HG03108 (cell line): ENCODE data around the gene NBEAL1.
"Not testable (repeated sequence)": the region's sequence is repeated elsewhere in the genome, so short reads cannot be mapped to it uniquely, and the experiment has no call there.

Experiments
- ATAC-seq: cut with Tn5 transposase; IDR thresholded peaks from one replicate; pipeline ENCODE4 v1.9.1; 2021; ENCODE audit warnings: moderate library complexity; ENCODE audit not compliant: unreplicated experiment

NBEAL1 gene

GRCh38 chr2:203038586-203038985 is 23.9 kb downstream of the NBEAL1 start:
- ATAC-seq, result no peak

- not testable (repeated sequence) for ATAC-seq
Measured at GRCh38 chr2:203039211-203039610, 24.5 kb downstream of the NBEAL1 start.

- no peak for ATAC-seq
Measured at GRCh38 chr2:203040966-203041521, 26.4 kb downstream of the NBEAL1 start.

DNA sequence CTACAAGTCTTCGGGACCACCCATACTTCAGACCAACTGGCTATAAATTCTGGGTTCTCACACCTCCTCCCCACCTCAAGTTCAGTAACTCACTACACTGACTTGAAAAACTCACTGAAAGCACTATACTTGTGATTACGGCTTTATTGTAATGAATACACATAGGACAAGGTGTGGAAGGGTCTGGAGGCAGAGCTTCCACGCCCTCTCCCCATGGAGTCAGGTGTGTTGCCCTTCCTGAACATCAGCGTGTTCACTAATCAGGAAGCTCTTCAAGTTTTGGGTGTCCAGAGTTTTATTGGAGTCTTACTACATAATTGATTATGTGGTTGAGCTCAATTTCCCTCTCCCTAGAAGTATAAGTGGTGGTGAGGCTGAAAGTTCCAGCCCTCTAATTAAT is 27.5 kb downstream of the NBEAL1 start:
- ATAC-seq, result no peak

- no peak for ATAC-seq
Measured at GRCh38 chr2:203043226-203043625, 28.6 kb downstream of the NBEAL1 start.

DNA sequence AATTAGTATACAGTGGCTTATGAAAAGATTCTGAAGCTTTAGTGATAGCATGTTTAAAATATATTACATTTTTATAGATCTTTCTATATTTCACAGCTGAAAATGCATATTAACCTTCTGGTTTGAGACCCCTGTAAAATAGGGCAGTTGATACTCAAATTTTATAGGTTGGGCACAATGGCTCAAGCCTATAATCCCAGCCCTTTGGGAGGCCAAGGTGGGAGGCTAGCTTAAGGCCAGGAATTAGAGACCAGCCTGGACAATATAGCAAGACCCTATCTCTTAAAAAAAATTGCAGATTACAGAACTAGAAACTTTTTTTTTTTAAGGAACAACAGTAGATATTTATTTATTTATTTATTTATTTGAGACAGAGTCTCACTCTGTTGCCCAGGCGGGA is 31.2 kb downstream of the NBEAL1 start:
- ATAC-seq, result no peak

GRCh38 chr2:203052539-203052938 is 37.9 kb downstream of the NBEAL1 start:
- no peak for ATAC-seq

GRCh38 chr2:203059567-203060240 is 45.0 kb downstream of the NBEAL1 start:
- no peak for ATAC-seq

DNA sequence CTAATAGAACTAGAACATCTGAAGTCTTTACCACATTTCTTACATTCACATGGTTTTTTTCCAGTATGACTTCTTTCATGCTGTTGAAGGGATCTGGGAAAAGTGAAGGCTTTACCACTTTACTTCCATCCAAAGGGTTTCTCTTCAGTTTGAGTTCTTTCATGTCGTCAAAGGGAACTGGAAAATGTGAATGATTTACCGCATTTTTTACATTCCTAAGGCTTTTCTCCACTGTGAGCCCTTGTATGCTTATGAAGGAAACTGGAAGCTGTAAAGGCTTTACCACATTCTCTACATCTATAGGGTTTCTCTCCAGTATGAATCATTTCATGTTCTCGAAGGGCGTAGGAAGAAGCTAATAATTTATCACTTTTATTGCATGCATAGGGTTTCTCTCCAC is 46.7 kb downstream of the NBEAL1 start:
- ATAC-seq, result no peak

- no peak for ATAC-seq
Measured at GRCh38 chr2:203062126-203062525, 47.5 kb downstream of the NBEAL1 start.

- ATAC-seq, result not testable (repeated sequence)
Measured at GRCh38 chr2:203066519-203067091, 51.9 kb downstream of the NBEAL1 start.

DNA sequence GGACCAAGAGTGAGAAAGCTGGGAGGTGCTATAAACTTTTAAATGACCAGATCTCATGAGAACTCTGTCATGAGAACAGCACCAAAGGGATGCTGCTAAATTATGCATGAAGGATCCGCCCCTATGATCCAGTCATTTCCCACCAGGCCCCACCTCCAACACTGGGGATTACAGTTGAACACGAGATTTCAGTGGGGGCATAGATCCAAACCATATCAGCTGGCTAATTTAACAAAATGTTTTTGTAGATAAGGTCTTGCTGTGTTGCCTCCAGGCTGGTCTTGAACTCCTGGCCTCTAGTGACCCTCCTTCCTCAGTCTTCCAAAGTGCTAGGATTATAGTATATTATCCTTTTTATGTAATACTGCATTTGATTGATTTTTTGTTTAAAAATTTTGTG is 56.0 kb downstream of the NBEAL1 start:
- no peak for ATAC-seq

DNA sequence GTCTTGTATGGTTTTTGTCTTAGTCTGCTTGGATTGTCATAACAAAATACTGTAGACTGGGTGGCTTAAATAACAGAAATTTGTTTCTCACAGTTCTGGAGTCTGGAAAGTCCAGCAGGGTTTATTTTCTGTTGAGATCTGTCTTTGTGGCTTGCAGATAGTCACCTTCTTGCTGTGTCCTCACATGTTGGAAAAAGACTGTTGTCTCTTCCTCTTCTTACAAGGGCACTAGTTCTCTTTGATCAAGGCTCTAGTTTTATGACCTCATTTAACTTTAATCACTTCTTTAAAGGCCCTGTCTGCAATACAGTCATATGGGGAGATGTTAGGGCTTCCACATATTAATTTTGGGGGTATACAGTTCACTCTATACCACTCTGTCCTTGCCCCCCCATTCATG is 56.5 kb downstream of the NBEAL1 start:
- ATAC-seq, result no peak

DNA sequence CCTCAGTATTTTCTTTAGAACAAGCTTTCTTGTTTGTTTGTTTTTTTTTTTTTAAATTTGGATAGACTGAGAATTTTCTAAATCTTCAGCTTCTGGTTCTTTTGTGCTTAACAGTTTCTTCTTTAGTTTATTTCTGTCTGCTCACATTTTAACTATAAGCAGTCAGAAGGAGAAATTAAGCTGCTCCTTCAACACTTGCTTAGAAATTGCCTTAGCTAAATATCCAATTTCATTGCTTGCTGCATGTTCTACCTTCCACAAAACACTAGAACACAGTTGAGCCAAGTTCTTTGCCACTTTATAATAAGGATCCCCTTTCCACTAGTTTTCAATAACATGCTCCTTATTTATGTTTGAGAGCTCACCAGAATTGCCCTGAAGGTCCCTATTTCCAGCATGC is 57.7 kb downstream of the NBEAL1 start:
- no peak for ATAC-seq

GRCh38 chr2:203077451-203077850 is 62.8 kb downstream of the NBEAL1 start:
- ATAC-seq, result no peak

DNA sequence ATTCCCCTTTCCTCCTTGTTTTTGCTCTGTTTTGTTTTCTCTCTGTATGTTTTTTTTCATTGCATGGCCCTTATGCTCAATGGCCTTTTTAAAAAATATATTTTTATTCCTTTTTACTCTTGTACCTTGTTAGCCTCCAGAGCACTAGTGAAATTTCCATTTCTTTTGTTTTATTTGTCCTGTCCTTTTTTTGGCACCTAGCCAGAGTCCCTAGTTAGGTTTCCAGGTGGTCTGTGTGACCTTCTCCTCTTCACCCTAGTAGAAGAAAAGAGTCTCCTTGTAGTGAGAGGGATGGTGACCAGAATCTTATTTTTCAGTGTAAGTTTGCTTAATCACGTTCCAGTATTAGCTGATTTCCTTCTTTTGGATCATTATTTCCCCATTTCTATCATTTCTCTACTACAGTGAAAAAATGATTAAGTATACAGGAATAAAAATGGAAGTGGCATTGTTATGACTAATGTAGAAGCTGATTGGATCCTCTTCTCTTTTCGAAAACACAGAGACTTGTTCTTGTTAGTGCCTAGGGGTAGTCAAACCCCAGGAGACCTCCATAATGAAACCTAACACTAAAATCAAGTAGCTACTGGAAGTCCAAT is 65.9 kb downstream of the NBEAL1 start:
- no peak for ATAC-seq

DNA sequence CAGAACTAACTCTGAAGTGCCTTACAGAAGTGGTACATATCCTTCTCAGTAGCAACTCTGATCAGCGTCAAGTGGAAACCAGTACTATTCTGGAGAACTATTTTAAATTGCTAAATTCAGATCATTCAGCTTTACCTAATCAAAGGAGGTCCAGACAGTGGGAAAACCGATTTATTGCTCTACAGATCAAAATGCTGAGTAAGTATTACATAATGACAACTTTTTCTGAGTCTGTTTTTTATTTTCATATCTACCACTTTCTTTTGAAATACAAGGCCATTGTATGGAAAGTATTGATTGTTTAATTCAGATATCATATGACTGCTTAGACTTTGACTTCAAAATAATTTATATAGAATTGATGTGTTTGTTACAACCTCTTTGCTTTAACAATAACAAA is 68.7 kb downstream of the NBEAL1 start:
- ATAC-seq, result no peak

- not testable (repeated sequence) for ATAC-seq
Measured at GRCh38 chr2:203086381-203086780, 71.7 kb downstream of the NBEAL1 start.

GRCh38 chr2:203090721-203091120 is 76.0 kb downstream of the NBEAL1 start:
- ATAC-seq, result not testable (repeated sequence)

GRCh38 chr2:203097735-203098134 is 83.1 kb downstream of the NBEAL1 start:
- ATAC-seq, result no peak

DNA sequence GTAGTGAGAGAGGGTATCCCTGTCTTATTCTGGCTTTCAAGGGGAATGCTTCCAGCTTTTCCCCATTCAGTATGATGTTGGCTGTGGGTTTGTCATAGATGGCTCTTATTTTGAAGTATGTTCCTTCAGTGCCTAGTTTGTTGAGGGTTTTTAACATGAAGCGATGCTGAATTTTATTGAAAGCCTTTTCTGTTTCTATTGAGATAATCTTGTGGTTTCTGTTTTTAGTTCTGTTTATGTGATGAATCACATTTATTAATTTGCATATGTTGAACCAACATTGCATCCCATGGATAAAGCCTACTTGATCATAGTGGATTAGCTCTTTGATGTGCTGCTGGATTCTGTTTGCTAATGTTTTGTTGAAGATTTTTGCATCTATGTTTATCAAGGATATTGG is 87.7 kb downstream of the NBEAL1 start:
- ATAC-seq, result not testable (repeated sequence)

DNA sequence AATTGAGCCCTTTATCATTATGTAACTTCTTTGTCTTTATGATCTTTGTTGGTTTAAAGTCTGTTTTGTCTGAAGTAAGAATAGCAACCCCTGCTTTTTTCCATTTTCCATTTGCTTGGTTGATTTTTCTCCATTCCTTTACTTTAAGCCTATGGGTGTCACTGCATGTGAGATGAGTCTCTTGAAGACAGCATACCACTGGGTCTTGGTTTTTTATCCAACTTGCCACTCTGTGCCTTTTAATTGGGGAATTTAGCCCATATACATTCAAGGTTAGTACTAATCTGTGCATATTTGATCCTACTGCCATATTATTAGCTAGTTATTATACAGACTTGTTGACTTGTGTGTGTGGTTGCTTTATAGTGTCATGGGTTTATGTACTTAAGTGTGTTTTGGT is 89.6 kb downstream of the NBEAL1 start:
- ATAC-seq, result no peak
